Measurements from ENCODE around the gene WWOX.

WWOX gene

DNA sequence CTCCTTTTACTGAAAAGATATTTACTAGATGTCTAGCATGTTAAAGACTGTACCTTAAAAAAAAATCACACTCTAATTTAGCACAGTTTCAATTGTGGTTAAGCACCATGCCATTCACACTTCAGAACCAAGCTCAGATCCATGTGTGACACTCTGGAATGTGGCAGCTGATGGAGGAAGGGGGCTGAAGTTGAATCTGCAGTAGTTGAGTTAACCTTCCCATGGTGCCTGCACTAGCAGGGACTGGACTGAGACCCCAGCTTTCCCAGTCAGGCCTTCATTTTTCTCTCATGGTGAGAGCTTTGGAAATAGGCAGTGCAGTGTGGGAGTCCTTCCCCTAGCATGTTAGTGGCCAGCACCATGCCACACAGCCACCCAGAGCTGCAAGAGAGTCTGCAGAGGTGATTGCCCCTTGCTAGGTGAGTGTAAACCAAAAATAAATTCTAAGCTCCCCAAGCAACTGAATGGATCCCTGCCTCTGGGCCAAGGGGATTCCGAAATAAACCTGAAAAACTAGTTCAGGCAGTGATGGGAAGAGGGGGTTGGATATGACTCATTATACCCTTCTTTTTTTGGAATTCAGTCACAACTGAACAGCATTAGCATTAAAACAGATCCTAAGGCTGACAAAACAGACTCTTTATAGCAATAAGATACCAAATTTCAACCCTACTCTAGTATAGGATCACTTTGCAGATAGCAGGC is 208.5 kb downstream of the WWOX start:
- in situ Hi-C loops (cut with MboI; ENCODE audit: low pct_unique_long_range_greater_than_20kb, low sequenced_read_pairs), result no loop called here

DNA sequence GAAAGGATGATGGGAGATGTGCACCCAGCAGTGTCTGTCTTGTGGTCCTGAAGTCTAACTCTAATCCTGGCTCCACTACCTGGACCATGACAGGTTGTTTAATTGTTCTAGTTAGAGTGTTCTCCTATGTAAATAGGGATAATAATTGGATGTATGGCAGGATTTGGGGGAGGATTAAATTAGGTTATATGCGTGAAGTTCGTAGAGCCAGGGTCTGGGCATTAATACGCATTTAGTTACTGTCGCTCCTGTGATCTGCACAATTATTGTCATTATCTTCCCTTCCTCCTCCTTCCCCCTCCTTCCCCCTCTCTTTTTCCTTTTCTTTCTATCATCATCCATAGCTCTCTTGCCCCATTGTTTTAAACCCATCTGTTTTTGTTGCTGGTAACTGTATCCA is 210.3 kb downstream of the WWOX start:
- DNase-seq, result no peak
- in situ Hi-C loops (cut with MboI; ENCODE audit: low pct_unique_long_range_greater_than_20kb, low sequenced_read_pairs), result no loop called here

More for the DNA sequence above, 208.5 kb downstream of the WWOX start:
- no peak for DNase-seq

DNA sequence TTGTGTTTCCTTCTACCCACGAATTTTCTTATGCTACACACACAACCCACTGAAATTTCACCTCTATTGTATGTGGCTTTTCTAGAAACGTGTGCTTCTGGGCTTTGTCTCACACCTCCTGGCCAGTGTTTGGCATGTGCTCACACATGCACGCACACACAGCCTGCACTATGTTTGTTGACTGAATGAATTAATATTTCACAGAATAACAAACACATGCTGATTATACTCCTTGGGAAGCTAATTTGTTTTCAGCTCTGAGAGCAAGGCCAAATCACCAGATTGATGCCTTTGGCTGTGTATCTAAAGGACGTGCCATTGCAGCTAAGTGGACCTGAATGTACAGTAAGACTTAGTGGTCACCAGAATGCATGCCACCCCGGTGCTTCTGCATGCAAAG is 210.7 kb downstream of the WWOX start:
- no peak for DNase-seq
- in situ Hi-C loops (cut with MboI; ENCODE audit: low pct_unique_long_range_greater_than_20kb, low sequenced_read_pairs), result no loop called here

- peak; percentile 57 for DNase-seq
- in situ Hi-C loops (cut with MboI; ENCODE audit: low pct_unique_long_range_greater_than_20kb, low sequenced_read_pairs), result no loop called here
Observed at GRCh38 chr16:78310990-78311561, 211.6 kb downstream of the WWOX start.

DNA sequence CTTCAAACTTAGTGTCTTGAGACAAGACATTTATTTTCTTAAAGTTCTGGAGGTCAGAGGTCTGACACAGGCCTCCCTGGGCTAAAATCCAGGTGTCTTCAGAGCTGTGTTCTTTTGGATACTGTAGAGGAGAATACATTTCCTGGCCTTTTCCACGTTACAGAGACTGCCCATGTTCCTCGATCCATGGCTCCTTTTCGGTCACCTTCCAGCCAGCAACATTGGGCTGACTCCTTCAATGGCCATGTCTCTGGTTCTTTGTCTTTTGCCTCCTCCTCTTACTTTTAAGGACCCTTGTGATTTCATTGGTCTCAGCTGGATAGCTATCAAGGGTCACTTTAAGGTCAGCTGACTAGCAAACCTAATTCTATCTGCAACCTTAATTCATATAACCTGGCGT is 212.4 kb downstream of the WWOX start:
- in situ Hi-C loops (cut with MboI; ENCODE audit: low pct_unique_long_range_greater_than_20kb, low sequenced_read_pairs), result no loop called here
- DNase-seq, result no peak

DNA sequence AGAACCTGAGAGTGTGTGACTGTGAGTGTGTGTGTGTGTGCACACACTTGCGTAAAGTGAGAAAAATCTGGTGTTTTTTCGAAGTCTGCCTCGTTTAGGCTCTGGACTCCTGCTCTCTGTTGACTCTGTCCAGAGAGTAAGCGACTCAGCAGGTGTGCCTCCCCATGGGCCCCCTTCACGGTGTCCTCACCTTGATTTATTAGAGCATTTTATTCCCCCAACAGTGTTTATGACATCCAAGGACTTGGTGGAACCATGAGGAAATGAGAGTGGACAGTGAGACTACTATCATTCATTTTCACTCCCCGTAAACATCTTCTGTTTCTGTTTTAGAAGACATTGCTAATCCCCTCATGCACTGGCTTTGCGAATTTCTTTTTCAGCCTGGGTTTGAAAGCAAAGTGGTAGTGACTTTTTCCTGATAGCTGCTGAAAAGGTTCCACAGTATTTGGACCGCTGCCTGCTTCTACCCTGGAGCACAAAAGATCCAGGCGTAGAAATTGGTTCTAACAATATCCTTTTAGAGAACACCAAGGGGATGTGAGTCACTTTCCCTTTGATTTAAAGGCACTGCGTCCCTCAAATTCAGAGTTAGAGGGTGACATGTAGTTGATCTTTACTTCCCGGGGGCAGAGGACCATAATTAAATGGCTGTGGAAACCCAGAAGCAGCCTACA is 218.2 kb downstream of the WWOX start:
- in situ Hi-C loops (cut with MboI; ENCODE audit: low pct_unique_long_range_greater_than_20kb, low sequenced_read_pairs), result no loop called here

DNA sequence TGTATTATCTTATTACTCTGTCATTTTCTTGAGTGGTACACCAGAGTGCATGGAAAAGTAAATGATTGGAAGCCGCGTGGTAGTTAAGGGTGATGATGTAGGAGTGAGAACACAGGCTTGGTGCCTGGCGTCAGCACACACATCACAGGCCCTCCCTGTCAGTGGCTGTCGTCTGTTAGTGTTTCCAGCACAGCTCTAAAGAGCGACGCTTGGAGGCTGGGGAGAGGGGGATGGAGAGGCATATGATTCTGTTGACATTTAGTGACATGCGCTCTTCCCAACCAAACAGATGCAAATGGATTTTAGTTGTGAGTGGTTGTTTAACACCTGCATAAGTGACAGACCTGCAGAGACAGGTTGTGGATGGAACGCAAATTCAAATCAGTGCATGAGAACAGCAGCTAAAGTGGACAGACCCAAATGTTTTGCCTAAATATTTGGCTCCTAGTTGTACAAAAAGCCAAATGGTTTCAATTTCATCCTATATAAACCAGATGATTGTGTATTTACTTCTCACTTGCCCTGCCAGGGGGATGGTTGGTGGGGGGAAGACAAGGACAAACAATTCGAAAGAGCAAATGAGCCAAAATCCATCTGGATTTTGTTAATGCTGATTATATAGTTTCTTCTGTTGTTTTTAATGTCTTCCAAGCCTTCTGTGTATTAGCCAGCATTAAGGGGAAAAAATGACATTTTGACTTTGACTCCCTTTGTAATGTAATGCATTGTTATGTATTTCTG is 222.3 kb downstream of the WWOX start:
- no peak for DNase-seq
- in situ Hi-C loops (cut with MboI; ENCODE audit: low pct_unique_long_range_greater_than_20kb, low sequenced_read_pairs), result no loop called here

More for the DNA sequence above, 218.2 kb downstream of the WWOX start:
- DNase-seq, result no peak

GRCh38 chr16:78323315-78323714 is 223.9 kb downstream of the WWOX start:
- no peak for DNase-seq
- in situ Hi-C loops (cut with MboI; ENCODE audit: low pct_unique_long_range_greater_than_20kb, low sequenced_read_pairs), result no loop called here

GRCh38 chr16:78324649-78325285 is 225.3 kb downstream of the WWOX start:
- in situ Hi-C loops (cut with MboI; ENCODE audit: low pct_unique_long_range_greater_than_20kb, low sequenced_read_pairs), result no loop called here

DNA sequence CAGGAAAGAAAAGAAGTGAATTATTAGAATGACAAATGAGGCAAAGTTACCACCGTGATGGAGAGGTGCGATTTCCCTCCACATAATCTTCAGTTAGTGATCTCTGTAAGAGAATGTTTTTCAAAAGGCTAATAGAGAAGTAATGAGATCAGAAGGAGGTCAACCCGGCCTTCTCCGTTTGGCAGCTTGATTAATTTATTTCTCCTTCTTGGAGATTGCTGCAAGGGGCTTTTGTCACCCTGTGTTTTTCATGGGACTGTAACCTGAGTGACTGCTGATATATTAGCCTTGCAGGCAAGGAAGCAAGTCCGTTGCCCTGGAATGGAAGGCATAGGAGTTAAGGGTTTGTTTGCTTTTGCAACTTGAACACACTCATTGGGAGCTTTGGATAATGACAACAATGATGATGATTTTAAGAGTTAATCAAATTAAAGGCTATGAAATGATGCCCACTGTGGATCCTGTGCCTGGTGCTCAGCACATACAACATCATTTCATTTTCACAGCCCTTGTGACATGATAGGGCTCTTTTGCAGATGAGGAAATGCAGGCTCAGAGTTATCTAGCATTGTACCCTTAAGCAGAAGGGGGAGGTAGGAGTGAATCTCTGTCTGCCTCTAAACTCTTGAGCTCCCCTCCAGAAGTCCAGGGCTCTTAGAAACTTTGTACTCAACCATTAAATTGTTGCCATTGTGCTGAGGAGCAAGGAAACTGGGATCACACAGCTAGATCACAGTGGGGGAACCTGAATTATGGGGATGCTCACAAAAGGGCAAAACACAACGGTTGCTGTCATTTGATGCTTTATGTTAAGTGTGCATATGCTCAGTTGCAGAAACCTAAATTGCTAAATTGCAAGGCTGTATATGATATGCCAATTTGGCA is 226.3 kb downstream of the WWOX start:
- in situ Hi-C loops (cut with MboI; ENCODE audit: low pct_unique_long_range_greater_than_20kb, low sequenced_read_pairs), result no loop called here
- no peak for DNase-seq

More at GRCh38 chr16:78324649-78325285, 225.3 kb downstream of the WWOX start:
- no peak for DNase-seq

GRCh38 chr16:78326731-78327130 is 227.3 kb downstream of the WWOX start:
- in situ Hi-C loops (cut with MboI; ENCODE audit: low pct_unique_long_range_greater_than_20kb, low sequenced_read_pairs), result no loop called here
- DNase-seq, result no peak

DNA sequence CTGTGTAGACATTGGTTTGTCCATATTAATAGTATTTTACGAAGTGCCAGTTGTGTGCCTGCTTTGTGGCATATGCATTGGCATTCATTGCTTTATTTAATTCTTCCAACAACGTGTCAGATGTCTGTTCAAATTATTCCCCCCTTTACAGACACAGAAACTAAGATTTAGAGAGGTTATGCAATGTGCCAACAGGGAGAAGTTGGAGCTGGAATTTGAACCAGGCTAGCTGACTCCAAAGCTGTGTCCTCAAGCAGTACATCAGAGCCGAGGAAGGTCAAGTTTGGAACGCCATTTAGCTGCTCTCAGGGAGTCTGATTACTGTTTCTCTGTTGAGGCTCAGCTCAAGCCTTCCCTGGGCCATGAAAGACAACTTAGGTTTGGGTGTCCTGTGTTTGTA is 232.3 kb downstream of the WWOX start:
- in situ Hi-C loops (cut with MboI; ENCODE audit: low pct_unique_long_range_greater_than_20kb, low sequenced_read_pairs), result no loop called here

DNA sequence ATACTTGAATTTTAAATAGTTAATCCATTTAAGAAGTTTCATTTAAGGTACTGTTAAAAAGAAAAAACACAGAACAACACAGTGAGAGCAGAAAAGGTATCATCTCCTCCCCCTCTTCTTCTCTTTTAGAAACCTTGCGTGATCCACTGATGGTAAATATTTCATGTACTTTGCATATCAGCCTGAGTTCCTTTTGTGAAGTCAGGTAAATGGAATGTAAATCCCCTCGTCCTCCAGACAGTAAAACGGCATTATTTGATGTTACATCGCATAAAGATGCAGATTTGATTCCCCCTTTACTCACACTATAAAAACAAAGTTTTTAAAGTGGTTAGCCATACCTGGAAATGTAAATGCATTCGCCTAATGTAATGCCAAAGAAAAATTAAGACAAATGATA is 234.4 kb downstream of the WWOX start:
- DNase-seq, result no peak
- in situ Hi-C loops (cut with MboI; ENCODE audit: low pct_unique_long_range_greater_than_20kb, low sequenced_read_pairs), result no loop called here

More for the DNA sequence above, 232.3 kb downstream of the WWOX start:
- no peak for DNase-seq

- in situ Hi-C loops (cut with MboI; ENCODE audit: low pct_unique_long_range_greater_than_20kb, low sequenced_read_pairs), result no loop called here
- DNase-seq, result no peak
Observed at GRCh38 chr16:78340590-78340989, 241.1 kb downstream of the WWOX start.

GRCh38 chr16:78348068-78348467 is 248.6 kb downstream of the WWOX start:
- in situ Hi-C loops (cut with MboI; ENCODE audit: low pct_unique_long_range_greater_than_20kb, low sequenced_read_pairs), result no loop called here
- no peak for DNase-seq

DNA sequence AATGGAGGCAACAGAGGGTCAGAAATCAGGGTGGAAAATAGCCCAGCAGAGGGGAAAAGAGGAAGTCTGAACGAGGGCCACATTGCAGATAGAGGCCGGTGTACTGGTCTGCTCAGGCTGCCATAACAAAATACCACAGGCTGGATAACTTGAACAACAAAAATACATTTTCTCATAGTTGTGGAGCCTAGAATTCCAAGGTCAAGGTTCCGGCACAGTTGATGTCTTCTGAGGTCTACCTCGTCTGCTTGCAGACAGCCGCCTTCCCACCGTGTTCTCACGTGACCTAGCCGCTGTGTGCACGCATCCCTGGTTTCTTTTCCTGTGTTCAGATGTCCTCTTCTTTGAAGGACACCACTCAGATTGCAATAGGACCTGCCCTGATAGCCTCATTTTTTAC is 249.4 kb downstream of the WWOX start:
- no peak for DNase-seq
- in situ Hi-C loops (cut with MboI; ENCODE audit: low pct_unique_long_range_greater_than_20kb, low sequenced_read_pairs), result no loop called here

GRCh38 chr16:78352184-78352583 is 252.7 kb downstream of the WWOX start:
- in situ Hi-C loops (cut with MboI; ENCODE audit: low pct_unique_long_range_greater_than_20kb, low sequenced_read_pairs), result no loop called here
- no peak for DNase-seq

DNA sequence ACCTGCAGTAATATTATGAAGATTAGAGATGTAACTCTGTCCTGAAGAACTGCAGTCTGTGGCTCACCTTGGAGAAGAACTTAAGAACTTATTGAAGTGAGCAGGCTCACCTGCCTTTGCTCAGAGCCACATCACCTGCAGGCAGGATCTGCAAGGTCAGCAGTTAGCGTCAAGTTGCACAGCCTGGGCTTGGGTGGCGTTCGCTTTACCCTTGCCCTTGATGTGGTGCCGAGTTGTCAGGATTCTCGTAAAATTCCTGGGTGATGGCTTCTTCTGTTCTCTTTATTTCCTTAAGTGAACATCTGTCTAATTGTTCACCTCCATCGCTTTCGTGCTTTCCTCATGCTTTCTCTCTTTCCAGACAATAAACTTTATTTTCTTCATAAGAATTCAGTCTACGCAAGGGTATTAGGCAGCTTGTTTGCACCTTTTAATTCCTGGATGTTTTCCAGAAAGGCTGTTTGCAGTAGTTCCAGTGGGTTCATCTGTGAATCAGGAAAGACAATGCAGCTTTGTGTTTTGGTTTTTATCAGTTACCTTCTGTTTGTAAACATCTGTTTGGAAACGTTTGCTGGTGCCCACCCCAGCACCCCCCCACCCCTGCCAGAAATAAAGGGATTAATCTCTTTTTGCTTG is 254.3 kb downstream of the WWOX start:
- no peak for DNase-seq
- in situ Hi-C loops (cut with MboI; ENCODE audit: low pct_unique_long_range_greater_than_20kb, low sequenced_read_pairs), result no loop called here
